Measurements from ENCODE around the gene UBE3A. TPM values are rescaled to one million over a fixed set of nuclear protein-coding genes. Genes with fewer than 3 reads are reported as not detected.

UBE3A gene
- total RNA-seq, 2 donors from 2014 or later = 26.7 to 38.9 TPM

GRCh38 chr15:25407950-25408349, 30.9 kb downstream of the UBE3A start:
- 78 to 83% methylated on average over 4 of the region's 4 CpGs for WGBS, 2 donors
- Histone ChIP-seq H3K27ac (no peak overlapping the region), H3K4me3 (no peak overlapping the region), H3K9me3 (no peaks in the 10 kb centered on the region), H3K27me3 (no peaks in the 10 kb centered on the region), H3K36me3 (replicated peaks in 1 of 2; ENCODE audit: insufficient read depth in 1 of 2, low read depth in 2 of 2) (peaks cover 0 to 2% of the 10 kb centered on the region in 2 donors), H3K4me1 (peaks cover 44% of the 10 kb centered on the region)
- intact Hi-C loops (cut with DNase I) = no loop called here
- no peak for TF ChIP-seq POLR2A (IDR thresholded peaks at IDR 0.05)
- TF ChIP-seq CTCF (IDR thresholded peaks at IDR 0.05) = no peak
- DNase-seq (no peak), ATAC-seq (no peak)

- no peak for TF ChIP-seq POLR2A (IDR thresholded peaks at IDR 0.05)
- TF ChIP-seq CTCF (IDR thresholded peaks at IDR 0.05) = no peak
- WGBS, 2 donors = 53 to 69% methylated on average over 1 of the region's 1 CpG
- no peak for ATAC-seq
Measured at GRCh38 chr15:25406846-25407245, 32.0 kb downstream of the UBE3A start.

GRCh38 chr15:25406261-25406660, 32.6 kb downstream of the UBE3A start:
- Histone ChIP-seq H3K27me3 (no peaks in the 10 kb centered on the region), H3K4me3 (no peak overlapping the region), H3K4me1 (peaks cover 44% of the 10 kb centered on the region), H3K9me3 (no peaks in the 10 kb centered on the region), H3K27ac (no peak overlapping the region), H3K36me3 (replicated peaks in 1 of 2; ENCODE audit: insufficient read depth in 1 of 2, low read depth in 2 of 2) (peaks cover 0 to 4% of the 10 kb centered on the region in 2 donors)
- TF ChIP-seq POLR2A (IDR thresholded peaks at IDR 0.05) = no peak
- no peak for TF ChIP-seq CTCF (IDR thresholded peaks at IDR 0.05)
- intact Hi-C loops (cut with DNase I) = no loop called here
- DNase-seq = no peak
- 54 to 62% methylated on average over 1 of the region's 1 CpG for WGBS, 2 donors
- no peak for ATAC-seq

More at GRCh38 chr15:25406846-25407245, 32.0 kb downstream of the UBE3A start:
- Histone ChIP-seq H3K36me3 (replicated peaks in 1 of 2; ENCODE audit: insufficient read depth in 1 of 2, low read depth in 2 of 2) (peaks cover 0 to 4% of the 10 kb centered on the region in 2 donors), H3K27me3 (no peaks in the 10 kb centered on the region), H3K4me3 (no peak overlapping the region), H3K27ac (no peak overlapping the region), H3K9me3 (no peaks in the 10 kb centered on the region), H3K4me1 (peaks cover 44% of the 10 kb centered on the region)
- intact Hi-C loops (cut with DNase I) = no loop called here
- no peak for DNase-seq

- intact Hi-C loops (cut with DNase I) = no loop called here
- peaks cover 0 to 4% of the 10 kb centered on the region in 2 donors for H3K36me3 ChIP-seq (replicated peaks in 1 of 2; ENCODE audit: insufficient read depth in 1 of 2, low read depth in 2 of 2)
- DNase-seq (no peak), ATAC-seq (no peak)
- H3K4me1 ChIP-seq = peaks cover 23% of the 10 kb centered on the region
- no peaks in the 10 kb centered on the region for H3K27me3 ChIP-seq
- TF ChIP-seq CTCF (IDR thresholded peaks at IDR 0.05) (no peak), POLR2A (IDR thresholded peaks at IDR 0.05) (no peak)
- no peak overlapping the region for H3K4me3 ChIP-seq
- WGBS, 2 donors = 92 to 94% methylated on average over 2 of the region's 2 CpGs
- H3K27ac ChIP-seq = no peak overlapping the region
- no peaks in the 10 kb centered on the region for H3K9me3 ChIP-seq
Measured at GRCh38 chr15:25403771-25404170, 35.1 kb downstream of the UBE3A start.

GRCh38 chr15:25402342-25402741, 36.5 kb downstream of the UBE3A start:
- H3K9me3 ChIP-seq = no peaks in the 10 kb centered on the region
- TF ChIP-seq POLR2A (IDR thresholded peaks at IDR 0.05) (no peak), CTCF (IDR thresholded peaks at IDR 0.05) (no peak)
- H3K27me3 ChIP-seq = no peaks in the 10 kb centered on the region
- intact Hi-C loops (cut with DNase I) = no loop called here
- peaks cover 17% of the 10 kb centered on the region for H3K4me1 ChIP-seq
- H3K4me3 ChIP-seq = no peak overlapping the region
- no peak for ATAC-seq
- no peak for DNase-seq
- H3K27ac ChIP-seq = no peak overlapping the region
- peaks cover 0 to 4% of the 10 kb centered on the region in 2 donors for H3K36me3 ChIP-seq (replicated peaks in 1 of 2; ENCODE audit: insufficient read depth in 1 of 2, low read depth in 2 of 2)
- 100% methylated on average over 2 of the region's 2 CpGs; no CpG with 5 or more reads in 1 of the 2 donors for WGBS, 2 donors

Measured in body of pancreas (tissue), 4 donors.